ENCODE measurements around the gene SYNGR2.
"Not testable (repeated sequence)": the region's sequence is repeated elsewhere in the genome, so short reads cannot be mapped to it uniquely, and the experiment has no call there.

Gene SYNGR2

DNA sequence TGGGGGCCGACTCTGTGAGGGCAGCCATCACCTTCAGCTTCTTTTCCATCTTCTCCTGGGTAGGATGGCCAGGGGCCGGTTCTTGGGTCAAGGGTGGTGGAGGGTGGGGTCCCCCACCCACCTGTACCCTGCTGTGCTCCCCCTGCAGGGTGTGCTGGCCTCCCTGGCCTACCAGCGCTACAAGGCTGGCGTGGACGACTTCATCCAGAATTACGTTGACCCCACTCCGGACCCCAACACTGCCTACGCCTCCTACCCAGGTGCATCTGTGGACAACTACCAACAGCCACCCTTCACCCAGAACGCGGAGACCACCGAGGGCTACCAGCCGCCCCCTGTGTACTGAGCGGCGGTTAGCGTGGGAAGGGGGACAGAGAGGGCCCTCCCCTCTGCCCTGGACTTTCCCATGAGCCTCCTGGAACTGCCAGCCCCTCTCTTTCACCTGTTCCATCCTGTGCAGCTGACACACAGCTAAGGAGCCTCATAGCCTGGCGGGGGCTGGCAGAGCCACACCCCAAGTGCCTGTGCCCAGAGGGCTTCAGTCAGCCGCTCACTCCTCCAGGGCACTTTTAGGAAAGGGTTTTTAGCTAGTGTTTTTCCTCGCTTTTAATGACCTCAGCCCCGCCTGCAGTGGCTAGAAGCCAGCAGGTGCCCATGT is 3.3 kb downstream of the SYNGR2 start:
- DNase-seq (ENCODE audit: low spot score), result not testable (repeated sequence)

DNA sequence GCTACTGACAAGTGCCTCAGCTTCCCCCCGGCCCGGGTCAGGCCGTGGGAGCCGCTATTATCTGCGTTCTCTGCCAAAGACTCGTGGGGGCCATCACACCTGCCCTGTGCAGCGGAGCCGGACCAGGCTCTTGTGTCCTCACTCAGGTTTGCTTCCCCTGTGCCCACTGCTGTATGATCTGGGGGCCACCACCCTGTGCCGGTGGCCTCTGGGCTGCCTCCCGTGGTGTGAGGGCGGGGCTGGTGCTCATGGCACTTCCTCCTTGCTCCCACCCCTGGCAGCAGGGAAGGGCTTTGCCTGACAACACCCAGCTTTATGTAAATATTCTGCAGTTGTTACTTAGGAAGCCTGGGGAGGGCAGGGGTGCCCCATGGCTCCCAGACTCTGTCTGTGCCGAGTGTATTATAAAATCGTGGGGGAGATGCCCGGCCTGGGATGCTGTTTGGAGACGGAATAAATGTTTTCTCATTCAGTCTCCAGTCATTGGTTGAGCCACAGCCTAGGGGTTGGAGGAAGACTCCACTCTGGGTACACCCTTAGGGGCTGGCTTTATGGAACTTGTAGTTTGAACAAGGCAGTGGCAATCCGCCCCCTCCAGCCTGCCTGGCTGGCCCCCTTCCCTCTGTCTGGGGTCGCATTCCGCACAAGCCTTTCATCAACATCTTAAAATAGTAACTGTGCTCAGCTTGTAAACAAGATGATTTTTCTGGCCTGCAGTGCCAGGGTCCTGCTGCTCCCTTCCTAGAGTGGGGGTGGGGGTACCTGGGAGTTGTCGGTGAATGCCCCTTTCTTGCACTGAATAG is 4.1 kb downstream of the SYNGR2 start:
- DNase-seq (ENCODE audit: low spot score), result no peak

DNA sequence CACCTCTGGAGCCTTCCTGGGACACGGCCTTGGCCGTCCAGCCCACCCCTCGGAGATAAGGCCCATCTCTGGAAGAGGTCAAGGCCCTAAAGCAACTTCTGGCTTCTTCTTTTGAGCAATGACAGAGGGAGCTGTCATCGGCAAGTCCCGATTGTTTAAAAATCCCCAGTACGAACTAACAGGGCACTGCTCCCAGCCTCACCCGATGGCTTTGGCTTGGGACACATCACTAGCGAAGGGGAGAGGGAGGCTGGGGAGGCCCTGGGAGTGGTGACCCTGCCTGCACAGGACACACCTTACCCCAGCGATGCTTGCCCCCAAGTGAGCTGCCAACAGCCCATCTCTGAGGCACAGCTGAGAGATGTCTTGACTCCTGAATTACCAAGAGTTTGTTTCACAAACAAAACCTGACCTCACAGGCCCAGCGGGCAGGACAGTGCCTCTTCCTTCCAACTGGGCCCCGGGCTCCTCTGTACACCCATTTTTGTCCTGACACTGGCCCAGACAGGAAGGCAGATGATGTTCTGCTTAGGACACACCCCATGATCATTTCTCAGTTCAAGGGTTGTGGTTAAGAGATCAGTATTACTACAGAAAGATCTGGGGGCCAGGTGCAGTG is 4.8 kb downstream of the SYNGR2 start:
- peak; percentile 42 for DNase-seq (ENCODE audit: low spot score)

DNA sequence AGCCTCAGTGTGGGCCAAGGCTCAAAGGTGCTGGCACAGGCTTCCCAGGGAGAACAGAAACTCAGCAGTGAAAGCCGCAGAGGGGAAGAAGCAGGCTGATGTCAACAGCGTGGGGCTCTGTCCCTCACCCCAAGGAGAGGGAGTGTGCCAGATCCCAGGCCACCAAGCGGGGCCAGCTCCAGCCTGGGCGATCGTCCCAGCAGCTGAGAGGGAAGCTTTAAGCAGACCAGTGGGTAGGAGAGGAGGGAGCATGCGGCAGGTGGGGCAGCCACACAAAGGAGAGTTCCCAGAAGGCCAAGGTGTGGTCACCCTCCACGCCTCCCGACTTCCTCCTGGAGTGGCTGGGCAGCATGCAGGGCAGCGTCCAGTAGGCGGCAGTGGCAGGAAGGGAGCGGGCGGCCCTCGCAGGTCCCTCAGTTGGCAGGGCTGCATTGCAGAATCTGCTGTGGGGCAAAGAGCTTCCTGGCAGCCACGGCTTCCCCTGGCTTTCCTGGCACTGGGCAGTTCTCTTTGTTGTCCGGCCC is 6.0 kb downstream of the SYNGR2 start:
- DNase-seq (ENCODE audit: low spot score), result no peak

DNA sequence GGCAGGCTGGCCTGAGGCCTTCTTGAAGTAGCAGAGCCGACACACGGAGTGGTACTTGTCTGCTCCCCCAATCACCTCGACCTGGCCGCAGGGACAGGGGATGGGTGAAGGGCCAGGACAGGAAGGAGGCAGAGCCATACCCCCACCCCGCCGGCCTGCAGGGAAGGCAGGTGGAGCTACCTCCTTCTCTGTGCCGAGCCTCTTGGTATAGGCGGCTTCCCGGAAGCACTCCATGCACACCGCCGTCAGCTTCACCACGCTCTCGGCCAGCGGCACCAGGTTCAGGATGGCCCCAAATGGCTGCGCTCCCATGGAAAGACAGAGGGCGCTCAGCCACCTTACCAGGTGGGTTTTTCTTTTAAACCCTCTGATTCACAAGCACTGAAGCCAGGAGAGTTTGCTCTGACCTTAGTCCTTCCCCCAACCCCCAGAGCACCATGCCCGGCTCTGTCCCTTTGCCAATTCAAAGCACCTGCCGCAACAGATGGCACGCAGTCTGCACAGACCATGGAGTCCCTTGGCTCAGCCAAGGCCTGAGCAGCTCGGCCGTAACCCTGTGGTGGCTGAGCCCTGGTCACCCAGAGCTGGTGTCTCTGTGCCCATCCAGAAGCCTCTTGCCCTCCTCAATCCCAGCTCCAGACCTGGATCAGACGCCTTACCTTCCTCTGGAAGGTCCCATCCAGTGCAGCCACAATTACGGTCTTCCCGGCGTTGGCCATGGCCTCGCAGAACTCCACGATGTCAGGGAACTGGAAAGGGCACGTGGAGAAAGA is 6.7 kb downstream of the SYNGR2 start:
- no peak for DNase-seq (ENCODE audit: low spot score)

DNA sequence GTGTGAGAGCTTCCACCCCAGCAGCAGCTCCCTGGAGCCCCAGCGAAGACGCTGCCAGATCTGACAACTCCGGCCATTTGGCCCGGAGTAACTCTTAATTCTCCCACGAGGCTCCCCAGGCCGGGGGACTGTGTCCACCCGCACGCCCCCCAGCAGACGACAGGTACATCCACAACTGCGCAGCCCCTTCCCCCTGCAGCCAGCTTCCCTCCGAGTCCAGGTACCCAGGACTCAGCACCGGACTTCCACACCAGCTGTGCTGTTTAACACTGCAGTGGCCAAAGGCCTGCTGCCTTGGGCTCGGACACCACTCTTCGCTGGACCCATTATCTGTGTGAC is 7.2 kb downstream of the SYNGR2 start:
- DNase-seq (ENCODE audit: low spot score), result no peak

DNA sequence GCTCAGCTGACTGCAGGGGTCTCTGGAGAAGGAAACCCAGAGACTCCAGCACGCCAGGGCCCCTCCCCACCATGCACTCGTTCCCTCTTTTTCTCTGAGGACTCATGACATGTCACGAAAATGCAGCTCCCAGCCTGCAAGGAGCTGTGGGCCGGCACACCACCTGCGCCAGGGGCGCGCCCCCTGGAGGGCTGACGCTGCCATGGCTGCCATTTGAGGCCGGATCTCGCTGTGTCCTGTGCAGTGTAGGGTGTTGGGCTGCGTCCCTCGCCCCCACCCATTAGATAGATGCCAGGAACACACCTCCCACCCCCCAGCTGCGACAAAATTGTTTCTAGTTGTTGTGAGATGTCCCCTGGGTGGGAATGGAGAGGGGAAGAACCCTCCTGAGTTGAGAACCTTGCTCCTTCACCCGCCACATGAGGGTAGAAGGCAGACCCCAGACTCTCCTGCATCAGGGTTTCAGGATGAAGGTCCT is 8.2 kb downstream of the SYNGR2 start:
- peak; percentile 81 for DNase-seq (ENCODE audit: low spot score)

DNA sequence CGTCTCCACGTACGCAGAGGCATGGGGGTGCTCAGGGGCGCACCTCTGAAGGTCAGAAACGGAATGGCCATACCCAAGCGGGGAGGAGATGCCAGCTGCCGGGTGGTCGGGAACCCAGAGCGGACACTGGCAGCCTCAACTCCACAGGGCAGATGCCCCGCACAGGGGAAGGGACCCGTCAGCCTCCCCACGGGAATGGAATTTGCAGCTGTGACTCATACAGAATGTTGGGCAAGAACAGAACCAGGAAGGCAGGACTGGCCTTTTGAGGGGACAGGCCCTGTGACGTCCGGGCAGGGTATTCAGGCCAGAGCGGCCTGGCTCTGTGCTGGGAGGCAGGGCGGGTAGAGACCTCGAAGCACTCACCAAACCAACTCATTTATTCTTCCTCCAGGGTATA is 11.0 kb downstream of the SYNGR2 start:
- no peak for DNase-seq (ENCODE audit: low spot score)

DNA sequence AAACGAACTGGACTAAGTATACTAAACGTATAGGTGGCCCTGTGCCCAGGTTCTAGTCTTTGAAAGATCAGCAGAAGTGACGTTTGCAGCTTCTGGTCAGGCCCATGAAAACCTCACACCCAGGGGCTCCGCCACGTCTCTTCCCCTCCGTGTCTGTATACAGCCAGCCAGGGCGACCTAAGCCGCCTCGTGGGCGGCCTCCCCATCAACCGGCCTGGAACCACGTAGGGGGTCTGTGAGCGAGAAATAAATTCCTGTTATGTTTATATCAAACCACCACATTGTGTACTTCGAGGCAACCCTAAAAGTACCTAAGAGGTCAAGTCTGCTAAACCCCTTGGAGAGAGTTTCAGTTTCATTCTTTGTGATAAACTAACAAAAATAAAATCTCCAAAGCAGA is 11.7 kb downstream of the SYNGR2 start:
- DNase-seq (ENCODE audit: low spot score), result no peak

DNA sequence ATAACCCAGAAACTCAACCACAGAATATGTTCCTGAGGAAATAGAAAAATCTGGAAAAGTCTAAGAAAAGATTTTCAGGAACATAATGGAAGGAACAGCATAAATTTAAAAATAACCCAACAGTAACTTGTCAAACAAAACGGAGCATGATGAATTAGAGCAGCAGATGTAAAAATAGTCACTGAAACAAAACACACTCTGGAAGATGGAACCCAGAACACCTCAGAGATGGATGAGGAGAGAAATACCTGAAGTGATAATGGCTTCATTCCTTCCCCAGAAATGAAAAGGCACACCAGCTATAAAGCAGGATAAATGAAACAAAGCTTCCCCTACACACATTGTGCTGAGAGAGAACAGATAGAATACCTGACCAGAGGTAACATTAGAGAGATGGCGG is 12.1 kb downstream of the SYNGR2 start:
- no peak for DNase-seq (ENCODE audit: low spot score)

DNA sequence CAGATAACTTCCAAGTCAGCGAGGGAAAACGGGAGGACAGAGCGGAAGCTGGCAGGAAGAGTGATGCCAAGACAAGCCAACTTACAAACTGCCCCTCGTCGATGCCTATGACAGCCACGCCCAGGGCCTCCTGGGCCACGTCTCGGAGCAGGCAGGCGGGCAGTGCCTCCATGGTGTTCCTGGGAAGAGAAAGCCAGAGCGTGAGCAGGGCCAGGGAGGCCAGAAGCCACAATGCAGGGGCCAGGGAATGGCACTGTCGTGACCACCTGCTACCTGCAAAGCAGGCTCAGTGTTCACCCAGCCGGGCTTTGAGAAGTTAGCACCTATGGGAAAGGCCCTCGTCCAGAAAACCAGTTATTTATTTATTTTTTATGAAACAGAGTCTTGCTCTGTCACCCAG is 14.1 kb downstream of the SYNGR2 start:
- no peak for DNase-seq (ENCODE audit: low spot score)

DNA sequence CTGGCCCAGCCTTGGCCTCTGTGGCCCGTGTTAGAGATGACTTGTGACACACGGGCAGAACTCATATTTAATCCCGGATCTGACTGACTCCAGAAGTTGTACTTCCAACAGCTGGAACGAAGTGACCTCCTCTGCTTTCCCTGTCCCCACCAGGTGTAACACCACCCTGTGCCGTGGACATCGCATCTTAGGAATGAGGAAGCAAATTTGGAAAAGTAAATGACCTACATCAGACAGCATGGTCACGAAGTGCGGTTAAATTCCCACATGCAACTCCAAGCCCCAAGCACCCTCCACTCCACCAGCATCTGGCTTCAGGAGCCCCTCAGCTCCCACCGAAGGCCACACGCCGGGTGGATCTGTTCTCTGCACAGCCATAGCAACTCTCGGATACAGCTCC is 15.5 kb downstream of the SYNGR2 start:
- DNase-seq (ENCODE audit: low spot score), result no peak

DNA sequence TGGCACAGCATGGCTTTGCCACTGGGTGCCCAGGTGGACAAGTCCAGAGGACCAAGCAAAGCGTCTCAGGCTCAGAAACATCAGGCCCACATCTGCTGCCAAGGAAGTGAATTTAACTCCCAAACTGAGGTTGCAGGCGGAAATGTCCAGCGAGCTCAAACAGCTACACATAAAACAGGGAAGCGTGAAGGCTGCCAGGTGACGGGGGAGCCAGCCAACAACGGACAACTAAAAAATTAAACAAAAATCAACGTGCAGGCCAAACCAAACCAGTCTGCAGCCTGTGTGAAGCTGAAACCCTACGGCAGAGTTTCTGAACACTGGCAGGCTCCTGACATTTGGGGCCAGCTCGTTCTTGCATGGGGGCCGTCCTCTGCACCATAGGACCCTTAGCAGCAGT is 16.0 kb downstream of the SYNGR2 start:
- no peak for DNase-seq (ENCODE audit: low spot score)

DNA sequence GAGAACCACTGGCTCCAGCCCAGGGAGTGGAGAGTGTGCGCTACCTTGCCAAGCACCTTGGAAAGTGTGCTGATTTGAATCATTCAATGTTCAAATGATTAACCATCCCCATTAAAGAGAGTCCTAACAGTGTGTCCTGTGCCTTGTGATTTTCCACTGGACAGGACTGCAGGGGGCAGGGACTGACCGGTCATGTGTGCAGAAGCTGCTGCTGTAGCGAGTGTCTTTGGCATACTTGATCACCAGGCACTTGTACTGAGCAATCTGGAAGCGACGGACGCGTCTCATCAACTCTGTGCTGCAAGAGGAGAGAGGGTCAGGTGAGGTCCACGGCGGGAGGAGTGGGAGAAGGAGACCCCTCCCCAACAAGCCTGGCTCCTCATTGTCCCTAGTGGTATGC is 16.5 kb downstream of the SYNGR2 start:
- no peak for DNase-seq (ENCODE audit: low spot score)

DNA sequence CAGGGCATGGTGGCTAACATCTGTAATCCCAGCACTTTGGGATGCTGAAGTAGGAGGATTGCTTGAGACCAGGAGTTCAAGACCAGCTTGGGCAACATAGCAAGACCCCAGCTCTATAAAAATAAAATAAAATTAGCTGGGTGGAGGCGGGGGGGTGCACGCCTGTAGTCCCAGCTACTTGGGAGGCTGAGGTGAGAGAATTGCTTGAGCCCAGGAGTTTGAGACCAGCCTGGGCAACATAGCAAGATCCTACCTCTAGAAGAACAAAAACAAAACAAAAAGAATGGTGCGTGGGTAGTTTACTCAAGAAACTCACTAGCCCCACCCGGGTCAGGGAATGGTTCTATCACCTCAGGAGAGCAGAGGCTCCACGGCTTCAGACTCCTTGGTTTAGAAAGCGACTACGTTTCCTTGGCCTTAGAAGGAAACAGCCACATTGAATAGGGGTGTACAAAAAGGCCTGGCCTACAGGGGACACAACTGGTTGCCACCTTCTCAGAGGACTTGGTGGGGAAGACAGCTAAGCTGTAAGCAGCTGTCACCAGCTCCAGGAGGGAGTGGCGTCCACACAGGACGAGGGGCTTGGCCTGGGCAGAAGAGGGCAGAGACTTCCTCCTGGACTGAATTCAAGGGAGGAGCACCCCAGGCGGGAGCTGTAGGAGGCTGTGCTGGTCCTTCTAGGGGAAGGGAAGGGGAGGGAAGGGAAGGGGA is 17.8 kb downstream of the SYNGR2 start:
- DNase-seq (ENCODE audit: low spot score), result no peak

DNA sequence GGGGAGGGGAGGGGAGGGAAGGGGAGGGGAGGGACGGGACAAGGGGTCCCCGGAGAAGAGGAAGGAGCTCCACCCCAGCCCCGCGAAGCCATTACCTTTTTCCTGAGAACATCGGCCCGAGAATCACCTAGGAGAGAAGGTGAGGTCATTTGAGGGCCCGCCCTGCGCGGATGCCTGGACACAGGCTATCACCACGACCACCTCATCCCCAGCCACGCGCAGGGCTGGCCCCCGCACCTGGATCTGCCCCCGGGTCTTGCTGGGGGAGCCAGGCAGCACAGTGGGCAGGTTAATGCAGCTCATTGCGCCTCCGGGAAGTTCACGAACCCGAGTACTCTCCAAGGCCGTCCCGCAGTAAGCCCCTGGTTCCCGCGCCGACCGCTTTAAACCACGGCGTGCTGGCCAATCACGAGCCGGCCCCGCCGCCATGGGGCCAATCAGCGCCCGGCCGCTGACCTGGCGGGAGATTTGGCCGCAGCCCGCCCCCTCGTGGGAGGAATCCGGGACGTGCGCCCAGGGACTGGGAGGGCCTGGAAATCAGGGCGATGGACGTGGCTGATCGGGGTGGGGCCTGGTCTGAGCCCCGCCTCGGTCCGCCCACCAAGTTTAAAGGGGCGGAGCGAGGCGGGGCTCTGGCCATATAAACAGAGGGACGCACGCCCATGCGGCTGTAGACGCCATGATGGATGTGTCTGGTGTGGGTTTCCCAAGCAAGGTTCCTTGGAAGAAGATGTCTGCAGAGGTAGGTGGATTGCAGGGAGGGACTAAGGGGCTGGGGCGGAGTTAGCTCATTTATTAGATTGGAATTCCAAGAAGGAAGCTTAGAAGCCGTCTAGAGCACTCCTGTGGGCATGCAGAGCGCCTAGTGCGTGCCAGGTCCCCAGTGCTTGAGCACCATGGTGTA is 18.6 kb downstream of the SYNGR2 start, which contains the start of the genes AFMID and TK1:
Gene AFMID (plus strand): TSS at position 671 of the 904 bp plus-strand sequence. CDS start 9 bp downstream, at position 680.
Gene TK1 (minus strand): TSS at position 361 of the 904 bp plus-strand sequence. CDS start 58 bp downstream, at position 303.
- peak; percentile 87 for DNase-seq (ENCODE audit: low spot score)

DNA sequence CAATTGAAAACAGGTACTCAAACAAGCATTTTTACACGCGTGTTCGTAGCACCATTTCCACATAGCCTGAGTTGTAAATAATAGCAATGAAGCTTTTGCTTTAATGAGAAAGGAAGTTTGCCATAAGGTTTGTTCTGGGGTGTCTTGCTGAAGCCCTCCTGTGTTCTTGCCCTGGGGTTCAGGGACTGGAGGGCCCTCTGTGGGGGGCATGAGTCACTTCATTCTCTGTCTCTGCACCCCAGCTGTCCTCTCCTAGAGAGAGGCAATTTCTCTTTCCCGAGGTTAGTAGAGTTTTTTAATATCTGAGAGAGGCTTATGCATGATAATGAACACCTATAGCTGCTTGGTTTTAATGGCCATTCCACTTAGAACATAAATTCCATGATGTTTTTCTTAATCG is 28.3 kb downstream of the SYNGR2 start:
- no peak for DNase-seq (ENCODE audit: low spot score)

DNA sequence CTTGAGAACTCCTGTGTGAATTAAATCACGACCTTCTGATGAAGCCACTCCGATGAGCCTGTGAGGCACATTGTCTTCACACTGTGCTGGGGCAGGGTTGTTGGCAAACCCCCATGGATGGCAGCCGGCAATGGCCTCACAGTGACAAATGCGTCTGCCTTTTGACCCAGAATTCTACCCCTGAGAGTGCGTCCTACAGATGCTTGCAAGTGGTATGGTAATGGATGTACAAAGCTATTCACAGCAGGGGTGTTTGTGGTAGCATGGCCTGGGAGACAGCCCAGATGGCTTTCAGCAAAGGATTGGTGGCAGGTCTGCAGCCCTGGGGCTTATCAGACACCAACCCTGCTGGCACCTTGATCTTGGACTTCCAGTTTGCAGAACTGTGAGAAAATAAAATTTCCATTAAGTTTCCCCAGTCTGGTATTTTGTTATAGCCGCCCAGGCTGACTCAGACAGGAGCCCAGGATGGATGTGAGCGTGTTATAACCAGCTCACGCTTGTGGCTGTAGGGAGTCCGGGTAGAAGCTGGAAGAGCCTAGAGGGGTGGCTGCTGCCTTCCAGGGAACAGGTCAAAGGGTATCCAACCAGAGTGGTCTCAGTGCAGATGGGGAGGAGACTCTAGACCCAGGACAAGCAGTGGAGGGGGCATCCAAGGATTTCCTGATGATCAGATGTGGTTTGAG is 28.9 kb downstream of the SYNGR2 start:
- DNase-seq (ENCODE audit: low spot score), result no peak

DNA sequence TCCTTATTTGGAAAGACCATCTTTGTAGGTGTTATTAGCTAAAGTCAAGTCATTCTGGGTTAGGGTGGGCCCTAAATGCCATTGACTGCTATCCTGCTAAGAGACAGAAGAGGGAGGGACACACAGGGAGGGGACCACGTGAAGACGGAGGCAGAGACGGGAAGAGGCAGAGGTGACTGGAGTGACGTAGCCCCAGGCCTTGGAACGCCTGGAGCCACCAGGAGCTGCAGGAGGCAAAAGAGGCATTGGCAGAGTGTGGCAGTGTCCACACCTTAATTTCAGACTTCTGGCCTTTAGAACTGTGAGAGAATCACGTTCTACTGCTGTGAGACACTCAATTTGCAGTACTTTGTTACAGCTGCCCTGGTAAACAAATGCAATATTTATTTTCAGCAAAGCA is 32.1 kb downstream of the SYNGR2 start:
- no peak for DNase-seq (ENCODE audit: low spot score)

DNA sequence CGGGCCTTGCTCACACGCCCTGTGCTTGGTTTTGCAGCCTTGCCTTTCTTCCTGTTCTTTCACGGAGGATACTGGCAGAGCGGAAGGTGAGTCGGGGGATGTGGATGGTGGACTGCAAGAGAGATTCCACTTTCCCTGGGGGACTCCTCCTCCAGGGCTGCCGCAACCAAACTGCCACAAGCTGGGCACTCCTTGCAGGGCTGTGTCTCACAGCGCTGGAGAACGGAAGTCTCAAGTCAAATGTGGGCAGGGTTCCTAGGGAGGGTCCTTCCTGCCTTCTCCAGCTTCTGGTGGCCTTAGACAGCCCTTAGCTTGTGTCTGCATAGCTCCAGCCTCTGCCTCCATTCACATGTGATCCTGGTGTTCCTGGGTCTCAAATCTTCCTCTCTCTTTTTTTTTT is 34.3 kb downstream of the SYNGR2 start:
- DNase-seq (ENCODE audit: low spot score), result no peak

Measured in CD4-positive, alpha-beta T cell treated with Interleukin-2 at 100 ng/mL for 4 hours (primary cell).